NCI-H1048 (cell line): ENCODE data around the gene PELI1.

Experiments used
- DNase-seq: peaks from one replicate; lab custom pipeline; 2025; lab: John Stamatoyannopoulos, UW

PELI1 gene

DNA sequence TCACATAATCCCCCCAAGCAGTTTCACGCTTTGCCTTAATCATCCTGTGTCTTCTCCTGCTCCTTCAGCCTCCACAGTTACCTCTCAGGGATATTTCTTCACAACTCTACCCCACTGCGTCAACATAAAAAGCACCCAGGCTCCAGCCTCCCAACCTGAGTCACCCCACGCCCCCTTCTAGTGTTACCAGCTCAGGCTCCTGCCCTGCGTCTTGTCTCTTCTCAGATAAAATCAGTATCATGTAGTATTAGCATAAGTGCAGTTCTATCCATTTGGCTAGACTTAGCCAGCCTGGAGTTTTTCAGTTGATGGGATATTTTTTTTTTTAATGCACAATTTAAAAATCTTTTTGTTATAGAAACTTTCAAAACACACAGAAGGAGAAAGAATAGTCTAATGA is 9.6 kb upstream of the PELI1 start:
- DNase-seq = no peak

DNA sequence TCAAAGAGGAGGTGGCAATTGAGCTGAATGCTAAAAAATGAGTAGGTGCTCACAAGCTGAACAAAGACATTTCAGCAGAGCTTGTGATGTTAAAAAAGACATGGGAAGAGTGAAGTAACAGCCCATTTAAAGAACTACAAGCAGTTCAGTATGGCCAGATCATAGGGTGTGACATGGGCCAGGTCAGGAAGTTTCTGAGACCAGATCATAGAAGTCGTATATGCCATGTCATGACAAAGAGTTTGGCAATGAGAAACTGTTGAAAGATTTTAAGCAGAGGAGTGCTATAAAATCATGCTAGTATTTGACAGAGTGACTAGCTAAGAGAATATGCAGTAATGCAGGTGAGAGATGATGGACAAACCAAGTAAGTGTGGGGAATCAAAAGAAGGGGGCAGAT is 7.3 kb upstream of the PELI1 start:
- DNase-seq = no peak

DNA sequence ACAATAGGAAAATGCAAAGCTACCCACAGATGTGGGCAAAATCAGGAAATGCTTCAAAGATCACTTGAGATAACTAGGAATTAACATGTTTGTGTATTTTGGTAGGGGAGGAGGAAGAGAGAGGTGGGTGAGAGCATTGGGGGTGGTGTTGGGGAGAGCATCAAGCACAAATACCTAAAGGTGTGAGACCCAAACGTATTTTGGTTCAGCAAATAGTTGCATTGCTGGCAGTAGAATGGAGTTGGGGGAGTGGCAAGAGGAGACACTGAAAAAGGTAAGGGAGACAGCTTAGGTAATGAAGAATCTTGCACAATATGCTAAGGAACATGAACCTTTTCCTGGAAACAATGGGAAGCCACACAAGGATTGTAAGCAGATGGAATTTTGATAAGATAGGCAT is 1.5 kb upstream of the PELI1 start:
- DNase-seq = no peak

DNA sequence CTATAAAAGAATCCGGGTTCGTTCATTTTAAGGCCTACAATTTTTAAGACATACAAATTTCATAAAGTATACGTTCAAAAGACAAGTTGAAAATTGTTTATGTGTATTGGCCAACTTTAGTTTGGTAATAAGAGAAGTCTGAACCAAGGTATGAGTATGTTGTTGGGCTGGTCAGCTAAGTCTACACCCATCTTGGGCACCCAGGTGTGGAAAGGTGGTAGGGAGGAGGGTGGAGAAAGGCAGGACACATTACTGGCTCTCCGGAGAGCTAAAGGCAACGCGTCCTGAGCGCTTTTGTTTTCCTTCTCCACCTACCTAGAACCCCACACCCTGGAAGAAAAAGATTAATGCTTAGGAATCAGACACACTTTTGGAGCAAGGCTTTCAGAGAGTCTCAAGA is 899 bp upstream of the PELI1 start:
- no peak for DNase-seq

DNA sequence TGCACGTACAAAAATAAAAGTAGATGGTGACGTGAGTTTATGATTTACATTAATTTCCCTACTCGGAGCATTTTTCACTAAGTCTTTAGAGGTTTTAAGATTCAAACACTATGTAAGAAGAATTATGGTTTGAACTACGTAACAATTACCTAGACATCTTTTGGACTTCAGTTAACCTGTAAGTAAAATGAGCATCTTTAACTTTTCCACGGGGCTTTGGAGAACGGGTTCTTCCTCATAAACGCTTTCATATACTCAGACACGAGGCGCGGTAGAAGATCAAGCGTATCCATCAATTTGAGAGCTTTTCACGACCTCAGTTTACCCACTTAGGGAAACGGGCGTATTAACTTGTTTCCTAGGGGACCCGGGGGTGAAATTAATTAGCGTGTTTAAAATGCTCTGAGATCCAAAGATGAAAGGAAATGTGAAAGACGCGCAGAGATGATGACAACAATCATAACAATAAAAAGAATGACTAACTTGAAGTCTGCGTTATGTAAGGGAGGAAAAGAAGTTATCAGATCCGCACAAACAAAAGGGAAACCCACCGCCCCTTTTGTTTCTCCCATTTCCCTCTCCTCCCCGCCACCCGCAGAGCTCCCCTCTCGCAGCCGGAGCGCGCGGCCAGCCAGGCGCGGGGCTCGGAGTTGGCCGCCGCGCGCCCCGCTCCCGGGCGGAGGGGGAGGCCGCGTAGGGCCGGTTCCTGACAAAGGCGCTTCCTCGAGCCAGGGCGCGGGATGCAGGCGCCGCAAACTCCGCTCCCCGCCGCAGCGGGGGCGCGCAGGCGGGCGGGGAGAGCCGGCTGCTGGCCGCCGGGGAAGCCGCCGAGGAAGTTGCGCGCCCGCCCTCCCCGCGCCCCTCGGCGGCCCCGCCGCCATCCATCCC is 807 bp downstream of the PELI1 start:
- no peak for DNase-seq

DNA sequence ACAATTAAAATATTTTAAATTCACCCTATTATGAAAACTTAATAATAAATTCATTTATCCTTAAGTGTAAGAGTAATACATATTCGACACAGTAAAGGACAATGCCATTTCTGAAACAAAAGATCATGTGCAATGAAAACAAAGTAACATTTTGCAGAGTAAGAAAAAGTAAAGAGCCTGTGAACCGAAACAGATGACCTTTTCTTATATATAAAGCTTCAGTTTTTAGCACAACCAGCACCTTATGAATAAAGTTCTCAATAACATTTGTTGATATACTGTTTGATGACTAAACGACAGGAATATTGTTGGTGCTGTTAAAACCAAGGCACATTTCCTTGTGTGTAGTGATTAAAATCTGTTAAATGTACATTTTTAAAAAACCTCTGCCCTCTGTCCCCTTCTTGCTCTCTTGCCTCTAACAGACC is 1.5 kb downstream of the PELI1 start:
- DNase-seq = no peak

DNA sequence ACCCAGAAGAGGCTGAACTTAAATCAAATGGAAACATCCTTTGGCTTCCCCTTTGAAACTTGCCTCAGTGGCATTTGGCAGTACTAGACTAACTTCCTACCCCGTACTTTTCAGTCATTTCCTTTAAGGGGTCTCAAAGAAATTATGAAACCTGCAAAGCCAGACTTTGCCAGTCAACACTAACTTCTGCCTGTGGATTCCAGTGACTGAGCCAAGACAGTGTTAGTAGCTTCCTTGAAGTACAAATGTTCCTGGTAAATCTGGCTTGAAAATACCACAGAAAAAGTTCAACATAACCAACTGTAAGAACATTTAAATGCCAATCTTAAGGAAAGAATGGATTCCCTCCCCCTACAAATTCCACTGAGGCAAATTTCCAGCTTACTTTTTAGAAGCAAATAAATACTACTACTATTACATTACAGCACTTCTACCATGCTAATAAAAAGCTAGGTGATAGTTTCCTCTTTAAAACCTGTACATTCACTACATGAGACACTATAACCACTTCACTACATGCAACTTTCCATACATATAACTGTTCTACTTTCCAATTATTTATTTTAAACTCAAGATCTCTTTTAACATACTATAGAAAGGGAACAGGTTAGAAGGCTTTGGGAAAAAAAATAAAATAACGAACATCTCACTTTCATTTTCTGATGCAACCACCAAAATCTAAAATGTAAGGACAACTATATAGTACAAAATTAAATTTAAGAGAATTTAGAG is 2.4 kb downstream of the PELI1 start:
- DNase-seq = no peak

DNA sequence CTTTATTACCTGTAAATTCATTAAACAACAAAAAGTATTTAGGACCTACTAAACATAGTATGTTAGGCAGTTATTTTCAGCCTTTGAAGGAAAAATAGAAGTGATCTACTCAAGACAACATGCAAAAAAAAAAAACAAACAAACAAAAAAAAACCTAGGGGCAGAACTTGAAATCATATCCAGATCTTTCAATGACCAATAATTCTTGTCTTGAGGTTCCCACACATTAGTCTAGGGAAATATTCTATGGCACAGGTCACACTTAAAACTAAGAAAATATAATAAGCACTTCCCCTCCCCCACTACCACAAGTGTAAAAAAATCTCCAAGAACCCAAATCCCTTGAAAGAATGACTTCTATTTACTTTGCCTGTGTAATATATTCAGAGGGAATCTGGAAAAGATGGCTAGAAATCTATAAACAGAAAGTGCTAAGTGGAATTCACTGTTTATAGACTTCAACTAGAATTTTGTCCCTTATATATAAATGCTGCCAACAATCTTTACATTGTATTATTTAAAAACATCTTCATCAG is 3.5 kb downstream of the PELI1 start:
- DNase-seq = no peak

DNA sequence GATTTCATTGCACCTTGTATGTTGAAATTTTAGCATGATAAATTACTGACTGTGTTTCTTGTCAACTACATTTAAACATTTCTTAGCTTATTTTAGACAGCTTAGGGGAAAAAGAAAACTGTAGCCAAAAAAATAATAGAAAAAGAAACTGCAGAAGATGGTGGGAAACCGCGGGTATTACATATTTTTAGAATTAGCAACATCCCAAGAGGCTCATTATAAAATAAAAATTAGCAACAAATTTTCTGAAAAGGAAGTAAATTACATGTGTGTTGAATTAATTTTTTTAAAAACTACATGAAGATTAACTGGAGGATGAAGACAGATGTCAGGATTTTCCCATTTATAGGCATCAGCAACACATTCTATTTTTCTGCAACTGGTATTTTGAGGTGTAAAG is 4.3 kb downstream of the PELI1 start:
- no peak for DNase-seq

DNA sequence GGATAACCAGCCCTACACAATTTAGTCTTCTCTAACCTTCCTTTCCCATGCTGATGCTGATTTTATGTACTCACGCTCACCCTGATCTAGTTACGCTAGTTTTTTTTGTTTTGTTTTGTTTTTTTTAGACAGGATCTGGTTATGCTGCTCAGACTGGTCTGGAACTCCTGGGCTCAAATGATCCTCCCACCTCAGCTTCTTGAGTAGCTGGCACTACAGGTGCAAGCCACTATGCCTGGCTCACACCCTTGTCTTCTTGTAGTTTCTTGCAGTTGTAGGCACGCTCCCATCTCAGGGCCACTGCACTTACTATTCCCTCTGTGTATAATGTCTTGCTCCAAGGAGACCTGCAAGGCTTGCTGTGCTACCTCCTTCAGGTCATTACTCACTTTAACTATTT is 6.2 kb downstream of the PELI1 start:
- DNase-seq = no peak

DNA sequence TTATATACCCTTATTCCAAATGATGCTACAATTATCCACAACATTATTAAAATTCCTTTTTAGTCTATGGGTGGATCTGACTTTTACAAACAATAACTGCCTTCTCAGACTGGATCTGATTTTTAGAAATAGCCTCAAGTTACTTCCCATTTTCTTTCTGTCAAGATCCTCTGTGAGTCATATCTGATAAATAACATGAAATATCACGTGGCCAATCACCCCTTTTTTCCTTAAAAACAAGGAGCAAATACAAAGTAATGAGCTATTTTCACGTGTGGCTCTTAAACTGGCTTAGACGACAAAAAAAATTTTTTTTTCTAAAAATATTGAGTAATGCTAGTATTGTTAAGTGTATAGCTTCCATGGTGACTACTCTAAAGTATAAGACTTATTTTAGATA is 6.7 kb downstream of the PELI1 start:
- no peak for DNase-seq

DNA sequence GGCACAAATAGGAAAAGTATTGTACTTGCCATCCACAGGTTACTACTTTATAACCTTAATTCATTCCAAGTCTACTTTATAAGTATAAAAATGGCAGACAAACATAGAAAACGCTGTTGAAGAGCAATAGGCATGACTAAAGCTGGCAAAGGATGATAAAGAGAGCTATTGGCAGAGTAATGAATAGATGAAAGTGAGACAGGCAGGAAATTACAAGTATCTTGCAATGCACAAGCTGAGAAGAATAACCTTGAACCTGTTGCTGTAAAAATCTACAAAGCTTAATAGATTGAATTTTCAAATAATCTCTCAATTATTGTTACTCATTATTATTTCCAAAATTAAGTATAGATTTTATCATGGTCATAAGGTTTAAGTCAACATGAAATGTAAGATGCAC is 8.8 kb downstream of the PELI1 start:
- DNase-seq = no peak

DNA sequence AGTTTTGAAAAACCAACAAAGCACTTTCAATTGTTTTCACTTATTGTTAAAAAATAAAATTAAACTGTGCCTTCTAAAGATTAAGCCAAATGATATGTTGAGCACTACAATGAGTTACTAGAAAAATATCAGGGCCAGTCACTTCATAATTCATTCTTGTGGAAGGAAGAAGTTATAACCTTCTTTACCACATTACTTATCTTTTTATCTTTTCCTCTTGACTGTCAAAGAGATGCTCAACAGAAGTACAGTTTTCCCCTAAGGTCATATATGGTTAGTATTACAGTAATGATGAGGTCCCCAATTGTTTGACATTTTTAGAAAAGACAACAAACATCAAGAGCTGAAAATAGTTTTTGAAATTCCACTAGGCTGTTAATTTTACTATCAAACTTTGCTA is 9.4 kb downstream of the PELI1 start:
- DNase-seq = no peak

DNA sequence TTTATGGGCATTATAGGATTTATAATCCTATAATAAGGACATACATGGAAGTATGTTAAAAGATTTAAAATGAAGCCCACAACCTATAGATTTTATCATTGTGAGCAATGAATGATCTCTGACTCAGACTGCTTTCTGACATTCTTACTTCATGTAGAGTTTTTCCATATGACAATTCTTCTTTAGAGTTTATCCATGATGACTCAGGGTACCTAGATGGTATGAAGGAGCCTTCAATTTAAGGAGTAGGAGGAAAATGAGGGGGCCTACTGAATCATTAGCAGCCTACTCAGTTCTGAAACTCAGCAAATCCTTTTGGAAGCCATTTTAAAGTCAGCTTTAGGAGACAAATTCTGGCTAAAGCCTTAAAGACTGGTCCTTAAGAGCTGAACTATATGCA is 10.4 kb downstream of the PELI1 start:
- no peak for DNase-seq

DNA sequence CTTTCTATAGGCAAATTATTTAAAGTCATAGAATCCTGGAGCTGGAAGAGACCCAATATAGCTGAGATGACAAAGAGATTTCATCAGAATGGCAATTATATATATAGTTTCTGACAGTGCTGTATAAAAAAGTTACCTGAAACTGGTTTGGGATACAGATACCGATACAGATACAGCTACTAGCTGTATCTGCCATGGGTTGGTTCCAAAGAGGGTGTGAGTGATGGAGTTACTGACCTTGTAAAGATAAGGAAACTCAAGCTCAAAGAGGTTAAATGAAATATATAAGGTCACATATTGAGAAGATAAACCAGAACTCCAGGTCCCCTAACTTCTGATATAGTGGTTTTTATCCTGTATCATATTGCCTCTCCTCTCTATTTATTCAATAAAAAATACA is 10.9 kb downstream of the PELI1 start:
- no peak for DNase-seq

DNA sequence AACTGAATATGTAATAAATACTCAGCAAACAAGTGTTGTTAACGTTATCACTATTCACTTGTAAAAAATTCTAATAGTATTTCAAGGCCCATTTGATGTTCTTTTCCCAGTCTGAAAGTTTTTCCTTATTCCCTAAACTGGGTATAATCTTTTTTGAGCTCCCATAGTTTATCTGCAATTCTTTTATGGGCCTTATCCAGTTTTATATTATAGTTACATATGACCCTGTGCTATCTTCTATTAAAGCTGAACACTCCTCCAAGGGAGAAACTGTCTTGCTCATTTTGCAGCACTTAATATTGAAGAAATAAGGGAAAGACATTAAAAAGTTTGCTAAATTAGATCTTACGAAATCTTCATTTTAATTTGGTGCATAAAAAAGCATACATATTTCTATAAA is 13.9 kb downstream of the PELI1 start:
- no peak for DNase-seq

DNA sequence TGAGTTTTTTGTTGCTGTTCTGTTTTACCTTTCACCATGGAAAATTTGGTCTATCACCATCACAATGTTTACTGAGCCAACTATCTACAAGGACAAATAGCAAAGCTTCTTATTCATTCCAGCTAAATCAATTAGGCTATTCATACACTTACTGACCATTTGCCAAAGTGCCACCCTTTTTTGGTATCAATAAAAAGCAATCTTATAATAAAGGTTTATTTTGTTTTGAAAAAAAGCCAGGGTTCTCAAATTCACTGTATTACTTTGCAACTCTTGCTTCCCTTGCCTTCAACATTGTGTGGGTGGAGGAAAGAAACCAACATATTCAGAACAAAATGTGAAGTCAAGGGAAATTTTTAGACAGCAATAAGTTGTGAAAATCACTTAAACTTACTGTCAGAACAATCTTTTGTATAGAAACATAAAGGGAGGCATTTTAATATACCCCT is 15.3 kb downstream of the PELI1 start:
- DNase-seq = no peak

DNA sequence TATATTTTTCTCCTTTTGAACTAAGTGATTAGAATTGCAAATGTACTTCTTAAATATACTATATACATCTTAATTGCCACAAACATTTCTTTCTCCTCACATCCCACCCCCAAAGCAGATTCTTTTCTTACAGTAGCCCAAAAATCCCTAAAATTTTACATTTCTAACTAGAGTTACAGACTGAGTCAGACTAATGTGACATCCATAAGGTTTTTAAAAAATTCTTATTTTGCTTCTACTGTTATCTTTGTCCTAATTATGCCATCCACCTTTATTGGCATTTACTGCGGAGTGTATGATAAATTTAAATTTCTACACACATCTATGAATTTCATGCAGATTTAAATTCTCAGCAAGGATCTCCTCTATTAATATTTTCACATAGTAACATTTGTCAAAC is 15.8 kb downstream of the PELI1 start:
- DNase-seq = no peak

DNA sequence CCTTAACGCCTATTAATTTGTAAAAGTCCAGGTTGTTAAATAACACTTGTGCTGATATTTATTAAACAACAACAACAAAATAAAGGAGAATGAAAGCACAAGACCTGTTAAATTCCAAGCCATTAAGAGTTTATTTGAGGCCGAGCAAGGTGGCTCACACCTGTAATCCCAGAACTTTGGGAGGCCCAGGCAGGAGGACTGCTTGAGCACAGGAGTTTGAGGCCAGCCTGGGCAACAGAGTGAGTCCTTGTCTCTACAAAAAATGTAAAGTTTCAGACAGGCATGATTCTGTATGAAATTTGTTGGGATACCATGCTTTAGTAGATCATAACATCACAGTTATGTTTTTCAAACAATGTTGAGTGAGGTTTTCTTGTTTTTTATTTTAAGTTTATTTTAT is 17.1 kb downstream of the PELI1 start:
- no peak for DNase-seq

DNA sequence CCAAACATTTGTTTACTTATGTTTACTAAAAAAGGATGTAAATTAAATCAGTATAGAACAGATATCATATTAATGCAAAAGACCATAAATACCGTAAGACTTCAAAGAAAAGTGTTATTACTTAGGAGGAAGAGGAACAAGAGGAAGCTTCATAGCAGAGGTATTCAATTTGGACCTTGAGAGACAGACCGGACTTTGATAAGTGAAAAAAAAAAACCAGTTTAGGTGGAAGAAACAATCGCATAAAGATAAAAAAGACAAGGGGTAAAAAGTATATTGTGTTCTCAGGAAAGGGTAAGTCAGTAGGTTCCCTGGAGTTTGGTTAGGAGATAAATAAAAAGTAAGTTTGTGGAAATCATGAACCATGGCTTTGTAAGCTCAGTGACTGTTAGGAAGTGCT is 17.6 kb downstream of the PELI1 start:
- no peak for DNase-seq

DNA sequence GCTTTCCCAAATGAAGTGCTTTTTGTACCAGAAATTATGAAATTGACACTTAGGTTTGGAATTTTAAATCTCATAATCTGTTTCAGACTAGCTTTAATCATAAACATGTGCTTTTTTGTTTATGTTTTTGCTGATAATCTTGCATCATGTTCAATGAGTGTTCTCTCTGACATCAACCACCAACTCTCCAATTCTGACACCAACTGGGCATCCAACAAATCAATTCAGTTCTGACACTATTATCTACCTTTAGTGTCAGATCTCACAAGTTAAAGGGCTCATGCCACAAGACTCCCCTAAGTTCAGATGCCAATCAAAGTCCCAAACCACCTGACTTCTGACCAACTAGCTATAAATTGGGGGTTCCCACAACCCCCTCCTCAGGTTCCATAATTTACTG is 19.6 kb downstream of the PELI1 start:
- DNase-seq = no peak

DNA sequence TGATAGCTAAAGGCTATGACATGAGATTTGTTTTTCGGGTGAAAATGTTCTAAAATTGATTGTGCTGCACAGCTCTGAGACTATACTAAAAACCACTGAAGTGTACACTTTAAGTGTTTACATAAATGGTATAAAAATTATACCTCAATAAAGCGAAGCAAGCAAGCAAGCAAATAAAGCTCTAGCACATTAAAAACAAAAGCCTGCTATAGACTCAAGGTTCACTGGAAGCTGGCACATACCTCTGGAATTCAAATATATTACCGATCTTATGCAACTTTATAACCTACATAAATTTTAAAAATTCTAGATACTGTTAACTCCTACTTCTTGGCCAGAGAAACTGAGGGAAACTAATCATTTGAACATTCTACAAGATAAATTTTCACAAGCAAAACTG is 20.1 kb downstream of the PELI1 start:
- DNase-seq = no peak

DNA sequence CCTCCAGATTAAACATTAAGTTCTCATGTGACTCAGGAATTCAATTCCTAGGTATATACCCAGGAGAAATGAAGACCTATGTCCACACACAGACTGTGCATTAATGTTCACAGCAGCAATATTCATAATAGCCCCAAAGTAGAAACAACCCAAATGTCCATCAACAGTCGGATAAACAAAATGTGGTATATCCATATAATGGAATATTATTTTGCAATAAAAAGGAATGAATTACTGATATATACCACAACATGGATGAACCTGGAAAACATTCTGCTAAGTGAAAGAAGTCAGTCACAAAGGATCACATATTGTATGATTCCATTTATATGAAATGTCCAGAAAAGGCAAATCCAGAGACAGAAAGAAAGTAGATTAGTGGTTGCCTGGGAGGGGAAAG is 20.5 kb downstream of the PELI1 start:
- no peak for DNase-seq
